M059J (cell line): ENCODE measurements around the gene ACAA1. TPM values are rescaled to one million over a fixed set of nuclear protein-coding genes. Genes with fewer than 3 reads are reported as not detected.
A peak's percentile ranks its signal among the peaks of the same experiment; 100 is the strongest.
"Not testable (repeated sequence)": the region's sequence is repeated elsewhere in the genome, so short reads cannot be mapped to it uniquely, and the experiment has no call there.

ENCODE experiments used
- DNase-seq: peaks from one replicate; pipeline ENCODE4 v3.0.0-alpha.2; 2012; ENCODE audit warnings: low read depth
- total RNA-seq: library from RNA; depleted of rRNA; stranded (reverse); fragments of >200 nt; shearing (Covaris generic); gene quantifications from 2 replicates; pipeline ENCODE4 v1.2.3, GENCODE V29; 2014

Gene ACAA1
- total RNA-seq, 1 experiment from 2014 or later = 13.2 TPM

GRCh38 chr3:38135621-38136277, 1.2 kb downstream of the ACAA1 start:
- not testable (repeated sequence) for DNase-seq

GRCh38 chr3:38134517-38135143, 2.3 kb downstream of the ACAA1 start:
- DNase-seq = not testable (repeated sequence)

- peak; percentile 48 for DNase-seq
These were observed 3.1 kb downstream of the ACAA1 start for GRCh38 chr3:38133557-38134405.

GRCh38 chr3:38133209-38133556, 3.7 kb downstream of the ACAA1 start:
- no peak for DNase-seq

GRCh38 chr3:38131621-38132369, 5.1 kb downstream of the ACAA1 start:
- DNase-seq = no peak

- DNase-seq = no peak
These were observed 6.3 kb downstream of the ACAA1 start for GRCh38 chr3:38130631-38131065.

- DNase-seq = no peak
These were observed 7.9 kb downstream of the ACAA1 start for GRCh38 chr3:38129058-38129457.

GRCh38 chr3:38128303-38128655, 8.6 kb downstream of the ACAA1 start:
- no peak for DNase-seq

GRCh38 chr3:38127611-38128302, 9.2 kb downstream of the ACAA1 start:
- DNase-seq = no peak

- no peak for DNase-seq
These were observed 10.6 kb downstream of the ACAA1 start for GRCh38 chr3:38126121-38126892.

- DNase-seq = no peak
These were observed 11.4 kb downstream of the ACAA1 start for GRCh38 chr3:38125305-38126120.

GRCh38 chr3:38124324-38125122, 12.4 kb downstream of the ACAA1 start:
- no peak for DNase-seq

GRCh38 chr3:38122712-38123290, 14.1 kb downstream of the ACAA1 start:
- no peak for DNase-seq

GRCh38 chr3:38121832-38122461, 15.0 kb downstream of the ACAA1 start:
- no peak for DNase-seq

GRCh38 chr3:38121451-38121831, 15.5 kb downstream of the ACAA1 start:
- no peak for DNase-seq

- DNase-seq = no peak
These were observed 16.1 kb downstream of the ACAA1 start for GRCh38 chr3:38120693-38121450.
